Karpas-422 (cell line): ENCODE measurements around the gene PPP2R3B. TPM values are rescaled to one million over a fixed set of nuclear protein-coding genes. Genes with fewer than 3 reads are reported as not detected.

Experiments
- DNase-seq: peaks from one replicate; pipeline ENCODE4 v3.0.0-alpha.2; 2015
- H2AFZ ChIP-seq: fragments of 200-600 bp; sonication (generic); 2 replicates; pipeline ENCODE4 v1.6.1; 2014; ENCODE audit warnings: antibody characterized with exemption, low read length, mixed read lengths
- H3K27ac ChIP-seq: fragments of 200-600 bp; sonication (generic); 2 replicates; pipeline ENCODE4 v1.5.1; 2014; ENCODE audit warnings: mild to moderate bottlenecking, low read length, moderate library complexity
- H3K27me3 ChIP-seq: fragments of 200-600 bp; sonication (generic); 2 replicates; pipeline ENCODE4 v1.6.1; 2014; ENCODE audit warnings: low read length, mixed read lengths
- H3K36me3 ChIP-seq: fragments of 200-600 bp; sonication (generic); 2 replicates; pipeline ENCODE4 v1.6.1; 2014; ENCODE audit warnings: low read length, mixed read lengths; ENCODE audit not compliant: insufficient read depth
- H3K4me1 ChIP-seq: fragments of 200-600 bp; sonication (generic); 2 replicates; pipeline ENCODE4 v1.6.1; 2014; ENCODE audit warnings: mild to moderate bottlenecking, low read length, mixed read lengths
- H3K4me2 ChIP-seq: fragments of 200-600 bp; sonication (generic); 2 replicates; pipeline ENCODE4 v1.6.1; 2014; ENCODE audit warnings: low read length, low read depth, mild to moderate bottlenecking; ENCODE audit not compliant: poor library complexity, severe bottlenecking
- H3K4me3 ChIP-seq: fragments of 200-600 bp; sonication (generic); 2 replicates; pipeline ENCODE4 v1.5.1; 2014; ENCODE audit warnings: mild to moderate bottlenecking, antibody characterized with exemption, low read length, mixed read lengths
- H3K79me2 ChIP-seq: fragments of 200-600 bp; sonication (generic); 2 replicates; pipeline ENCODE4 v1.6.1; 2014; ENCODE audit warnings: mild to moderate bottlenecking, low read length, mixed read lengths
- H3K9ac ChIP-seq: fragments of 200-600 bp; sonication (generic); 2 replicates; pipeline ENCODE4 v1.6.0; 2014; ENCODE audit warnings: low read length
- H3K9me2 ChIP-seq: fragments of 200-600 bp; sonication (generic), shearing (Covaris generic); replicated peaks from 2 replicates; pipeline ENCODE4 v1.6.0; 2014; ENCODE audit warnings: mild to moderate bottlenecking, low read length, moderate library complexity; ENCODE audit not compliant: insufficient read depth
- H3K9me3 ChIP-seq: fragments of 300-700, 200-600 bp; sonication (generic); 2 replicates; pipeline ENCODE4 v1.6.1; 2014; ENCODE audit warnings: low read length, mixed read lengths
- H4K20me1 ChIP-seq: fragments of 200-600 bp; sonication (generic); 2 replicates; pipeline ENCODE4 v1.6.1; 2014; ENCODE audit warnings: mild to moderate bottlenecking, antibody characterized with exemption, low read length, low read depth; ENCODE audit not compliant: insufficient read depth
- total RNA-seq: library from RNA; depleted of rRNA; stranded (reverse); fragments of >200 nt; shearing (Covaris generic); gene quantifications from 2 replicates; pipeline ENCODE4 v1.2.3, GENCODE V29; 2014; ENCODE audit warnings: low replicate concordance

Gene PPP2R3B
- total RNA-seq, 1 experiment from 2014 or later = 23.2 TPM

- Histone ChIP-seq H3K9me3 (peaks cover 6% of the 10 kb centered on the region; the same call in 1 of the 2 replicates), H3K79me2 (peaks cover 45% of the 10 kb centered on the region), H2AFZ (no peak overlapping the region), H3K9me2 (no peaks in the 10 kb centered on the region), H3K4me2 (no peak overlapping the region), H3K4me3 (no peak overlapping the region), H3K27me3 (no peaks in the 10 kb centered on the region), H3K4me1 (peaks cover 15% of the 10 kb centered on the region), H3K27ac (no peak overlapping the region), H3K9ac (no peak overlapping the region), H3K36me3 (peaks cover 41% of the 10 kb centered on the region), H4K20me1 (no peaks in the 10 kb centered on the region)
- DNase-seq = no peak
Measured at GRCh38 chrX:363621-364375, 22.9 kb downstream of the PPP2R3B start.

- no peak overlapping the region for H3K4me3 ChIP-seq
- no peaks in the 10 kb centered on the region for H4K20me1 ChIP-seq
- H3K27me3 ChIP-seq = no peaks in the 10 kb centered on the region
- peaks cover 6% of the 10 kb centered on the region; the same call in 1 of the 2 replicates for H3K9me3 ChIP-seq
- DNase-seq = no peak
- H3K4me2 ChIP-seq = no peak overlapping the region
- H2AFZ ChIP-seq = no peak overlapping the region
- peaks cover 40% of the 10 kb centered on the region for H3K79me2 ChIP-seq
- H3K27ac ChIP-seq = no peak overlapping the region
- peaks cover 41% of the 10 kb centered on the region for H3K36me3 ChIP-seq
- no peaks in the 10 kb centered on the region for H3K9me2 ChIP-seq
- H3K4me1 ChIP-seq = peaks cover 8% of the 10 kb centered on the region
- no peak overlapping the region for H3K9ac ChIP-seq
Measured at GRCh38 chrX:362937-363620, 23.6 kb downstream of the PPP2R3B start.

GRCh38 chrX:362351-362750 lies 24.4 kb downstream of the PPP2R3B start:
- Histone ChIP-seq H3K9me3 (peaks cover 6% of the 10 kb centered on the region; the same call in 1 of the 2 replicates), H3K36me3 (peaks cover 36% of the 10 kb centered on the region), H3K27me3 (no peaks in the 10 kb centered on the region), H3K4me3 (no peak overlapping the region), H3K9ac (no peak overlapping the region), H3K4me2 (no peak overlapping the region), H2AFZ (no peak overlapping the region), H3K27ac (no peak overlapping the region), H3K4me1 (peaks cover under 1% of the 10 kb centered on the region), H3K9me2 (no peaks in the 10 kb centered on the region), H3K79me2 (peaks cover 40% of the 10 kb centered on the region), H4K20me1 (no peaks in the 10 kb centered on the region)
- no peak for DNase-seq

GRCh38 chrX:361231-362145 lies 25.2 kb downstream of the PPP2R3B start:
- no peak for DNase-seq
- Histone ChIP-seq H3K79me2 (peaks cover 41% of the 10 kb centered on the region), H4K20me1 (no peaks in the 10 kb centered on the region), H3K4me2 (no peak overlapping the region), H3K9me2 (no peaks in the 10 kb centered on the region), H3K4me3 (no peak overlapping the region), H3K9me3 (peaks cover 6% of the 10 kb centered on the region; the same call in 1 of the 2 replicates), H3K36me3 (peaks cover 31% of the 10 kb centered on the region), H2AFZ (no peak overlapping the region), H3K9ac (no peak overlapping the region), H3K27ac (no peak overlapping the region), H3K27me3 (no peaks in the 10 kb centered on the region), H3K4me1 (no peaks in the 10 kb centered on the region)

GRCh38 chrX:360496-361150 lies 26.1 kb downstream of the PPP2R3B start:
- Histone ChIP-seq H4K20me1 (no peaks in the 10 kb centered on the region), H3K27ac (no peak overlapping the region), H2AFZ (no peak overlapping the region), H3K9me2 (no peaks in the 10 kb centered on the region), H3K4me2 (no peak overlapping the region), H3K79me2 (peaks cover 48% of the 10 kb centered on the region), H3K4me1 (no peaks in the 10 kb centered on the region), H3K9me3 (peaks cover 6% of the 10 kb centered on the region; the same call in 1 of the 2 replicates), H3K9ac (no peak overlapping the region), H3K36me3 (peaks cover 31% of the 10 kb centered on the region), H3K27me3 (no peaks in the 10 kb centered on the region), H3K4me3 (no peak overlapping the region)
- no peak for DNase-seq

- no peak overlapping the region for H3K4me3 ChIP-seq
- H3K27me3 ChIP-seq = no peaks in the 10 kb centered on the region
- no peak overlapping the region for H3K4me2 ChIP-seq
- H4K20me1 ChIP-seq = no peaks in the 10 kb centered on the region
- H2AFZ ChIP-seq = no peak overlapping the region
- H3K9me2 ChIP-seq = no peaks in the 10 kb centered on the region
- H3K4me1 ChIP-seq = no peaks in the 10 kb centered on the region
- peaks cover 61% of the 10 kb centered on the region for H3K79me2 ChIP-seq
- H3K36me3 ChIP-seq = peaks cover 25% of the 10 kb centered on the region
- no peak for DNase-seq
- H3K9me3 ChIP-seq = peaks cover 6% of the 10 kb centered on the region; the same call in 1 of the 2 replicates
- H3K9ac ChIP-seq = no peak overlapping the region
- H3K27ac ChIP-seq = no peak overlapping the region
Measured at GRCh38 chrX:358651-359143, 28.0 kb downstream of the PPP2R3B start.

GRCh38 chrX:357693-358471 lies 28.8 kb downstream of the PPP2R3B start:
- no peaks in the 10 kb centered on the region; the same call in 1 of the 2 replicates for H3K9me3 ChIP-seq
- no peaks in the 10 kb centered on the region for H3K9me2 ChIP-seq
- no peak overlapping the region for H3K4me3 ChIP-seq
- H3K4me2 ChIP-seq = no peak overlapping the region
- no peak overlapping the region for H3K9ac ChIP-seq
- H3K27ac ChIP-seq = no peak overlapping the region
- no peaks in the 10 kb centered on the region for H4K20me1 ChIP-seq
- no peak overlapping the region for H2AFZ ChIP-seq
- DNase-seq = no peak
- no peaks in the 10 kb centered on the region for H3K27me3 ChIP-seq
- H3K4me1 ChIP-seq = no peaks in the 10 kb centered on the region
- H3K79me2 ChIP-seq = peaks cover 59% of the 10 kb centered on the region
- H3K36me3 ChIP-seq = peaks cover 21% of the 10 kb centered on the region
